SU-DHL-6 (cell line): Measurements from ENCODE around the gene RBM15B.

Source experiments
- H2AFZ ChIP-seq: fragments of 200-600 bp; sonication (generic); 2 replicates; pipeline ENCODE4 v1.6.1; 2014; ENCODE audit warnings: low read depth, mild to moderate bottlenecking, moderate library complexity, mixed read lengths, antibody characterized with exemption, low read length; ENCODE audit not compliant: severe bottlenecking
- H3F3A ChIP-seq: fragments of 200-600 bp; shearing (Covaris generic); 2 replicates; pipeline ENCODE4 v1.6.0; 2016; ENCODE audit warnings: antibody characterized with exemption, mild to moderate bottlenecking; ENCODE audit not compliant: insufficient read depth
- H3K27ac ChIP-seq: fragments of 200-600 bp; sonication (generic); 2 replicates; pipeline ENCODE4 v1.5.1; 2016; ENCODE audit warnings: low read depth, mild to moderate bottlenecking, low read length, moderate library complexity, mixed read lengths
- H3K27me3 ChIP-seq: fragments of 200-600 bp; sonication (generic), shearing (Covaris generic); 2 replicates; pipeline ENCODE4 v1.6.0; 2014; ENCODE audit warnings: mild to moderate bottlenecking, low read length
- H3K36me3 ChIP-seq: fragments of 200-600 bp; sonication (generic); 2 replicates; pipeline ENCODE4 v1.6.1; 2014; ENCODE audit warnings: mild to moderate bottlenecking, low read length, mixed read lengths
- H3K4me2 ChIP-seq: fragments of 300-600, 200-600 bp; shearing (Covaris generic), sonication (generic); 2 replicates; pipeline ENCODE4 v1.6.0; 2014; ENCODE audit warnings: low read length, low read depth, mild to moderate bottlenecking; ENCODE audit not compliant: poor library complexity, severe bottlenecking
- H3K4me3 ChIP-seq: fragments of 200-600 bp; sonication (generic); 2 replicates; pipeline ENCODE4 v1.5.1; 2014; ENCODE audit warnings: antibody characterized with exemption, low read length, mild to moderate bottlenecking, mixed read lengths; ENCODE audit not compliant: insufficient read depth, poor library complexity, severe bottlenecking
- H3K79me2 ChIP-seq: fragments of 200-600 bp; sonication (generic); 2 replicates; pipeline ENCODE4 v1.6.1; 2014; ENCODE audit warnings: mild to moderate bottlenecking, low read length, moderate library complexity; ENCODE audit not compliant: insufficient read depth
- H3K9ac ChIP-seq: fragments of 200-600 bp; sonication (generic); 2 replicates; pipeline ENCODE4 v1.7.0; 2014; ENCODE audit warnings: mild to moderate bottlenecking, low read length
- H3K9me2 ChIP-seq: fragments of 200-600 bp; sonication (generic); replicated peaks from 2 replicates; pipeline ENCODE4 v1.6.1; 2014; ENCODE audit warnings: low read length; ENCODE audit not compliant: insufficient read depth
- H3K9me3 ChIP-seq: fragments of 200-600 bp; sonication (generic); 2 replicates; pipeline ENCODE4 v1.6.1; 2014; ENCODE audit warnings: low read length, mixed read lengths; ENCODE audit not compliant: insufficient read depth
- H4K20me1 ChIP-seq: fragments of 200-600 bp; sonication (generic); 2 replicates; pipeline ENCODE4 v1.6.1; 2014; ENCODE audit warnings: low read depth, mild to moderate bottlenecking, antibody characterized with exemption, low read length, moderate library complexity, mixed read lengths
- CTCF ChIP-seq: fragments of 200-600 bp; sonication (generic); IDR thresholded peaks from one replicate; pipeline ENCODE4 v1.5.1; 2017; ENCODE audit warnings: antibody characterized with exemption, mild to moderate bottlenecking, low read length, moderate library complexity; ENCODE audit not compliant: insufficient read depth, poor library complexity, severe bottlenecking
- EZH2phosphoT487 ChIP-seq: fragments of 200-600 bp; sonication (generic), shearing (Covaris generic); conservative IDR thresholded peaks from 2 replicates; pipeline ENCODE4 v1.6.1; 2018; ENCODE audit warnings: mild to moderate bottlenecking, antibody characterized with exemption, low read length, moderate library complexity, mixed read lengths

Gene RBM15B

DNA sequence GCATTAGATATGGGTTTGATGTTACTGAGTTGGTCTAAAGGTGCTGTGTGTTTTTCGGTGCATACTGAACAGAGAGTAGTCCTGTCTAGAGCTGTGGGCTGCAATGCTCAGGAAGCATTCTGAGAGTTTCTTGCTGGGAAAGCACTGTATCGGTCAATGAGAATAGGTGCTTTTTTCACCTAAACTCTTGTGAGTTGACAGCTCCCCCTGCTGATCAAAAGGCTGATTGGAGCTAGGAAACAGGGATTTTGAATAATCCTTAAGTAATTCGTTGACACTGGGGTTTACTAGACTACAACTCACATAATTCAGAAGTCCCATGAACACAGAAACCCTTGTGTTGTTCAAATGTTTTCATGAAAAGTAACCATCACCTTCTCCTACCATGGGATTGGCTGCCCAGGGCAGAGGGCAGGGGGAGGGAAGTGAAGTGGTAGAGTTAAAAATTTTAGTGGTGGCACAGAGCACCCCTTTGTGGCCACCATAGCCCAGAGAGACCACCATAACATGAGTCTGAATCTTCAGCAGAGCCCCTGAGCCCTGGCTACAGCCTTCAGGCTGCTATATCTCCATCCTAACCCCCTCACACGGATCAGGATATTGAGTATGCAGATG is 19.0 kb upstream of the RBM15B start:
- no peaks in the 10 kb centered on the region for H3F3A ChIP-seq
- no peaks in the 10 kb centered on the region for H4K20me1 ChIP-seq
- H3K9me2 ChIP-seq, result no peaks in the 10 kb centered on the region
- H3K36me3 ChIP-seq, result no peaks in the 10 kb centered on the region
- H3K4me3 ChIP-seq, result no peak overlapping the region
- no peak for TF ChIP-seq EZH2phosphoT487
- TF ChIP-seq CTCF, result peak; percentile 28
- H3K27me3 ChIP-seq, result no peaks in the 10 kb centered on the region
- H3K27ac ChIP-seq, result no peak overlapping the region
- H3K4me2 ChIP-seq, result no peak overlapping the region
- H3K9me3 ChIP-seq, result no peaks in the 10 kb centered on the region
- H3K79me2 ChIP-seq, result no peaks in the 10 kb centered on the region
- H3K9ac ChIP-seq, result no peak overlapping the region
- H2AFZ ChIP-seq, result no peak overlapping the region

GRCh38 chr3:51373658-51374421 is 17.2 kb upstream of the RBM15B start:
- Histone ChIP-seq H4K20me1 (no peaks in the 10 kb centered on the region), H3K4me3 (no peak overlapping the region), H3F3A (no peaks in the 10 kb centered on the region), H3K27ac (no peak overlapping the region), H3K79me2 (no peaks in the 10 kb centered on the region), H3K36me3 (no peaks in the 10 kb centered on the region), H3K4me2 (no peak overlapping the region), H2AFZ (no peak overlapping the region), H3K9me2 (no peaks in the 10 kb centered on the region), H3K9me3 (no peaks in the 10 kb centered on the region), H3K27me3 (no peaks in the 10 kb centered on the region), H3K9ac (no peak overlapping the region)
- TF ChIP-seq CTCF (no peak), EZH2phosphoT487 (no peak)

DNA sequence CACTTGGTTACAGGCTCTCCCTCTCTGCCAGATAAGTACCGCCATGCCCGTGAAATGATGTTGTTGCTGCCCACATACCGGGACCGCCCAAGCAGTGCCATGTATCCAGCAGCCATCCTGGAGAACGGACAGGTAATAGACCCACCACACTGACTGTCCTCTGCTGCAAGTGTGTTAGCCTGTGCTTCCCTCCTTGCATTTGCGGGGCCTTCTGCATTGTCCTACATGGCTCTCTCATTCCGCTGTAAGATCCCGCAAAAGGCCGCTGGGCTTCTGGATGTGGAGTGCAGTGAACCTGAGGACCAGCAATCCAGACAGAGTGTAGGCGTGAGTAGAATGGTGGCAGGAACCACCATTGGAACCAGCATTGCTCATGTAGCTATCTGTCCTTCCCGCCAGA is 16.6 kb upstream of the RBM15B start:
- Histone ChIP-seq H3K4me3 (no peak overlapping the region), H3K27ac (no peak overlapping the region), H3K27me3 (no peaks in the 10 kb centered on the region), H3K36me3 (no peaks in the 10 kb centered on the region), H3K9ac (no peak overlapping the region), H3K79me2 (no peaks in the 10 kb centered on the region), H4K20me1 (no peaks in the 10 kb centered on the region), H3K9me2 (no peaks in the 10 kb centered on the region), H2AFZ (no peak overlapping the region), H3K4me2 (no peak overlapping the region), H3F3A (no peaks in the 10 kb centered on the region), H3K9me3 (no peaks in the 10 kb centered on the region)
- no peak for TF ChIP-seq EZH2phosphoT487
- TF ChIP-seq CTCF, result no peak
